ENCODE data around the gene DUSP1.

Gene DUSP1

DNA sequence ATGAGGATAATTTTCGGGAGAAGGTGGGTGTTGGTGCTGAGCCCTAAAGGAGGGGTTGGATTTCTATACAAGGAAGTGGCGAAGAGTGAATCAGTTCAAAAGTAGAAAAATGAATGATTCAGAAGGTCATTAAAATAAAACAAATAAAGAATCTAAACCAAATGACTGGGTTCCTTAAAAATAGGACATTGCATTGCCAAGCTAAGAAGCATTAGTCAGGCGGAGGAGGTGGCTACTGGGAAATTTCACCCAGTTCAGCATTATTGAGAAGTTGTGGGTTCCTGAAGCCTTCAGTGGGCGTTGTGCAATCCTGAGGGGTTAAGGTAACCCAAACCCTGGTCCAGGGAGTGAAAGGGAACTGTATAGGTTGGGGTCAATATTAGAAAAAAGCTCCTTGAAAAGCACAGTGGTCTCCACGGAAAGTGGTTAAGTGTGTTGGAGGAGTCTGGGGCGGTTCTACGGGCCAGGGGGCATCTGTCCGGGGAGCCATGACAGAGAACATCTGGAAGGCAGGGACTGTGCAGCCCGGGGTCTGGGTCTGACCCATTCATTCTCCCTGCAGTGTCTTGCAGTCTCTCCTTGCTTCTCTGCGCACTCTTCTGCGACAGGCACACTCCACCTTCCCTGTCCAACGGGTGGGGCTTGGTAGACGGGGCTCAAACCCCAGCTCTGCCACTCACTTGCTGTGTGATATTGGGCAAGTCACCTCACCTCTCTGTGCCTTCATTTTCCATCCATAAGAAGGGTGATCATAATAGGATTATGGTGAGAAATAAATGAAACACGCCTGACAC, 27.6 kb upstream of the DUSP1 start:
- no peak overlapping the region for H3K4me3 ChIP-seq (ENCODE audit: low read depth, low read length)
- DNase-seq (ENCODE audit: low read depth): no peak
- TF ChIP-seq, protein P1, sequence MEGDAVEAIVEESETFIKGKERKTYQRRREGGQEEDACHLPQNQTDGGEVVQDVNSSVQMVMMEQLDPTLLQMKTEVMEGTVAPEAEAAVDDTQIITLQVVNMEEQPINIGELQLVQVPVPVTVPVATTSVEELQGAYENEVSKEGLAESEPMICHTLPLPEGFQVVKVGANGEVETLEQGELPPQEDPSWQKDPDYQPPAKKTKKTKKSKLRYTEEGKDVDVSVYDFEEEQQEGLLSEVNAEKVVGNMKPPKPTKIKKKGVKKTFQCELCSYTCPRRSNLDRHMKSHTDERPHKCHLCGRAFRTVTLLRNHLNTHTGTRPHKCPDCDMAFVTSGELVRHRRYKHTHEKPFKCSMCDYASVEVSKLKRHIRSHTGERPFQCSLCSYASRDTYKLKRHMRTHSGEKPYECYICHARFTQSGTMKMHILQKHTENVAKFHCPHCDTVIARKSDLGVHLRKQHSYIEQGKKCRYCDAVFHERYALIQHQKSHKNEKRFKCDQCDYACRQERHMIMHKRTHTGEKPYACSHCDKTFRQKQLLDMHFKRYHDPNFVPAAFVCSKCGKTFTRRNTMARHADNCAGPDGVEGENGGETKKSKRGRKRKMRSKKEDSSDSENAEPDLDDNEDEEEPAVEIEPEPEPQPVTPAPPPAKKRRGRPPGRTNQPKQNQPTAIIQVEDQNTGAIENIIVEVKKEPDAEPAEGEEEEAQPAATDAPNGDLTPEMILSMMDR (IDR thresholded peaks at IDR 0.05; ENCODE audit: control insufficient read depth, extremely low read depth, insufficient read depth): no peak

DNA sequence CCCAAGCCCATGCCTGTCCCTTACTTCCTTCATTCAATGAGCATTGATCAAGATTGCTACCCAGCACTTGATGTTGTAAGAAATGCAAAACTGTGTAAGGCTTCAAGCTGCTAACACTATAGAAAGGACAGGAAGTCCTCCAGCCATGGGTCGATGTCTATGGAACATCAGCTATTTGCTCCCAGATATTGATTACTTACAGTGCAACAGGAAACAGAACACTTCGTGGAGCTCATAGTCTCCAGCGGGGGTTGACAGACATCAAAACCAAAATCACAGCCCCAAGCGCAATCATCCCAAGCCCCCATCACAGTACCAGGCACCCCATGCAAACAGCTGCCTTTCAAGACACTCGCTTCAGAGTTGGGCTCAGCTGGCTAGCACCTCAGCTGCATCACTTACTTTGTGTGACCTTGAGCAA, 26.8 kb upstream of the DUSP1 start:
- no peak for DNase-seq (ENCODE audit: low read depth)
- TF ChIP-seq, protein P1 (IDR thresholded peaks at IDR 0.05; ENCODE audit: control insufficient read depth, extremely low read depth, insufficient read depth): no peak
- no peak overlapping the region for H3K4me3 ChIP-seq (ENCODE audit: low read depth, low read length)

DNA sequence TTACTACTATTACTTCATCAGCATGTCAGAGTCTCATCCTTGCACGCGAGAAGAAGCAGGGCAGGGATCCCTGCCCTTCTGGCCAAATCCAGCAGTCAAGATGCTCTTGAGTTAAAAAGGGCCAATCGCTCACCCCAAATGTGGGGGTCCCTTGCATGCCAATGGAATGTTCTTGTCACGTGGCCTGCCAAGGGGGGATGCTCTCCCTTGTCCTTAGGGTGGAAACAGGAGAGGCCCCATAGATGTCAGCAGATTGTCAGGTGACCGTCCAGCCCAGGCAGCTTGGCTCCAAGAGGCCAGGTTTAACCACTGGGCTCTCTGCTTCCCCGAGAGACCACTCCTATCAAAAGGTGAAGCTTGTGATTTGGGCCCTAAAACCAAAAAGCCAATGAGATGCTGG, 25.3 kb upstream of the DUSP1 start:
- H3K4me3 ChIP-seq (ENCODE audit: low read depth, low read length): no peak overlapping the region
- no peak for DNase-seq (ENCODE audit: low read depth)
- TF ChIP-seq, protein P1 (IDR thresholded peaks at IDR 0.05; ENCODE audit: control insufficient read depth, extremely low read depth, insufficient read depth): no peak

DNA sequence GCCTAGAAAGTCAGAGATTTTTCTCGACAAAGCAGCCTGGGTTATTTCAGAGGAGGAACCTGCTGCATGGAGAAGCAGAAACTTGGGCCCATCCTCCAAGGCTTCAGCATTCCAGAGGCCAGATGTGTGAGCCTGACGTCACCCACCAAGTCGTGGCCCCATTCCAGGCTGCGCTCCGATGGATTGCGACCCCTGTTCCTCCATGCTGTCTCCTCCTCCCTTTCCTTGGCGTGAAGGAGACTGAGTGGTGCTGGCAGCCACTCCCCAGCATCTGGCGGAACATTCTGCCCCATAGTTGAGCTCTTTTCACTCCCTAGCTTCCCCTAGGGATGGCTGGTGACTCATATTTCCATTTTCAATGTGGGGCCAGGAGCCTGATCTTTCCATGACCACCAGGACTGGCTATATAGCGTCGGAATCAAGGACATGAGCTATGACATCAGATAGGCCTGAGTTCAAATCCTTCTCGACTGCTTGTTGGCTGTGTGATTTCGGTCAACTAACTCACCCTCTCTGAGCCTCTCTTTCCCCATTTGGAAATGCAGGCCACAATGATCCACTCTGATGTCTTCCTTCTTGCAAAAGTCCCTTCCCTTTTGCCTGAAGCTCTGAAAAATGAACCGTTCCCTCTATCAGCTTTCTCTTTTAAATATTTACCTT, 24.5 kb upstream of the DUSP1 start:
- no peak overlapping the region for H3K4me3 ChIP-seq (ENCODE audit: low read depth, low read length)
- no peak for DNase-seq (ENCODE audit: low read depth)
- TF ChIP-seq, protein P1 (IDR thresholded peaks at IDR 0.05; ENCODE audit: control insufficient read depth, extremely low read depth, insufficient read depth): no peak

DNA sequence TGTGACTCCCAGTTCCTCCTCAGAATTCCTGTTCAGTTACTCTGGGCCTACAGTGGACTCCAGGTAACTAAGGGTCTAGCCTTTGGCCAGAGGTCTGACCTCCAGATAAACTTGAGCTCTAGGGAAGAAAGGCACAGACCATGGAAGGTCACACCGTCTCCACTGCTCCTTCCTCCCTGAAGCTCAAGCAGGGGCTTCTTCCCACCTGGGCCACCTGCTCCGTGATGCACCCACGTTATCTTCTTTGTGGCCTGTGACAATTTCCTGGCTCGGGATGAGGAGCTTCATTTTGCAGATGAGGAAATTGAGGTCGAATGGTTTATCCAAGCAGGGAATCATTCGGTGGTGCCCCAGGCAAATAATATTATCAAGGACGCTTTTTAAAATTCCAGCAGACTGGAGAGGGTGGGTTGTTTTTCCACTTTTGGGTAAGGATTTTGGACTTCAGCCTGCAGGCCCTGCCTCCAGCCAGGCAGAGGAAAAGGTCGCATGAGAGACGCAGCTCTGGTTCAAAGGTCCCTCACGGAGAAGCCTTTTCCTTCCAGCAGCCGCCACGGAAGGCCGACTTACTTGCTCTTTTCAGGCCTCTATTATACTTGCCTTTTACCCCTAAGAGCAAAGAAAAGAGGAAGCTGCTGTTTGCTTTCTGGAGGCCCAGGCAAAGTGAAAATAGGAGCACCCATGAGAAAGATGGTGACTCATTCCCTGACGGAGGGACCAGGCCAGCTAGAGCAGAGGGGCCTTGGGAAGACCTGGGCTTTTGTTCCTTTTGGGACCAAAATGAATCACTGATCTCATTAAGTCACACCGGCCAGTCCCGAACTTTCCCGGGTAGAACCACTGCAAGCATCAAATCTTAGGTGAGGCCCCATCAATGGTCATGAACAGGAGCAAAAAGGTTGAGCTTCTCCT, 22.8 kb upstream of the DUSP1 start:
- DNase-seq (ENCODE audit: low read depth): no peak
- H3K4me3 ChIP-seq (ENCODE audit: low read depth, low read length): no peak overlapping the region
- TF ChIP-seq, protein P1 (IDR thresholded peaks at IDR 0.05; ENCODE audit: control insufficient read depth, extremely low read depth, insufficient read depth): no peak

DNA sequence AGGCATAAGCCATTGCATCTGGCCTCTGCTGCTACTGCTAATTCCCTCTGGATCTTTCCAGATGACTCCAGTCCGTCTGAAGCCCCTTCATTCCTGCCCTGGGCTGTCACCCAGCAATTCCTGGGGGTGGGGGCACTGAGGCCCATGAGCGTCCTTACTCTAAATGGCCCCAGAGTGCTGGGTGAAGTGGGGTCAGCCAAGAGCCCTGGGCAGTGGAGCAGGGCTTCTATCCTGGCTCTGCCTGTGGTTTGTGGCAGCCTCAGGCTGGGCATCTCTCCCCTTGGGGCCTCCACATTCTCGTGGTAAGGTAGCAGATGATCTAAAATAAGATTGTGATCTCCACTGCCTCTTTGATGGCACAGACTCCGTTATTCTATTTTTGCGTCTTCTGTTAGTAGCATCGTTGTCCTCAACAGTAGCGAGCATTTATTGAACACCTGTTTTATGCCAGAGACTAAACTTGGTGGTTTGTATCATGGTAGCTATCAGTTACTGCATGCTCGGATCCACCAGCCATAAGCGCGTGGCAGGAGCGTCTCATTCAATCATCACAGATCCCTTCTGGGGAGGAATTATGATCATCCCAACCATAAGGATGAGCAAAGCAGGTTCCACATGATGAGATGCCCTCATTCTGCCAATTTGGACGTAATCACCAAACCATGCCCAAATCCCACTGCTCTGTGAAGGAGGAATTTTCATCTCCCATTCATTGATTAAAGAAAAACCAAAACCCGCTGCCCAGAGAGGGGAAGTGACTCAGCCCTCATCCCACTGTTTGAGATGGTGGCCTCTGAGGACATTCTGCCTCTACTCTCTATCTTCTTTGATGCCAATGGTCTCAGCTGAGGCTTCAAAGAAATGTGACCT, 21.9 kb upstream of the DUSP1 start:
- H3K4me3 ChIP-seq (ENCODE audit: low read depth, low read length): no peak overlapping the region
- no peak for DNase-seq (ENCODE audit: low read depth)
- TF ChIP-seq, protein P1 (IDR thresholded peaks at IDR 0.05; ENCODE audit: control insufficient read depth, extremely low read depth, insufficient read depth): no peak

All from LNCaP clone FGC (cell line).